WERI-Rb-1 (cell line): ENCODE measurements around the gene MAP6D1.

Experiments used
- DNase-seq: peaks from one replicate; pipeline ENCODE4 v3.0.0-alpha.2; 2020
- H3K27ac ChIP-seq: fragments of 250-450 bp; sonication (Bioruptor Pico); 2 replicates; pipeline ENCODE4 v1.5.1; 2020; ENCODE audit warnings: mild to moderate bottlenecking, moderate library complexity
- H3K27me3 ChIP-seq: fragments of 250-450 bp; sonication (Bioruptor Pico); 2 replicates; pipeline ENCODE4 v1.5.1; 2021; ENCODE audit warnings: mild to moderate bottlenecking, low read depth, moderate library complexity; ENCODE audit not compliant: insufficient read depth, severe bottlenecking
- H3K36me3 ChIP-seq: fragments of 250-450 bp; sonication (Bioruptor Pico); 2 replicates; pipeline ENCODE4 v1.5.1; 2020; ENCODE audit warnings: mild to moderate bottlenecking, moderate library complexity
- H3K4me3 ChIP-seq: 2 replicates; pipeline ENCODE4 v1.5.1; 2011; ENCODE audit warnings: low read depth, mild to moderate bottlenecking, control low read depth, low read length
- H3K9me3 ChIP-seq: fragments of 250-450 bp; sonication (Bioruptor Pico); 2 replicates; pipeline ENCODE4 v1.5.1; 2021; ENCODE audit warnings: mild to moderate bottlenecking, moderate library complexity; ENCODE audit not compliant: severe bottlenecking
- TF ChIP-seq, protein P1 (sequence below): IDR thresholded peaks from 2 replicates; pipeline ENCODE4 v1.5.1; 2011; ENCODE audit warnings: low read depth, mild to moderate bottlenecking, control low read depth, inconsistent platforms, low read length

MAP6D1 gene

DNA sequence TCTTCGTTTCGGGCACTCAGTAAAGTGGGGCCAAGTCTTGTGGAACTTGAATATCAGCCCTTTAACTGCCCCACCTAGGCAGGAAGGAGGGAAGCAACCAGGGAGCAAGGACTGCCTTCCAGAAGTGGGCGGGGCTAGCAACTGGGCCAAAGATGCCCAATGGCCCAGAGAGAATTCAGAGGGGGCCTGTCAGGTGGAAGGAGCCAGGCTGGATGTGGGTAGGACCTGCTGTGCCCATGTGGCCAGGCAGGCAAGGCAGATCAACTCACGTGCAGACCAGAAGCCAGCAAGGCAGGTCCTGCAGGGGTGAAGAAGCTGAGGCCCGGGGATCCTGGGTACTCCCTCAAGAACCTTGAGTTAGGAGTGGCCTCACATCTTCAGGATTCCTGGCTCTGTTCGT is 5.5 kb downstream of the MAP6D1 start:
- TF ChIP-seq, protein P1, sequence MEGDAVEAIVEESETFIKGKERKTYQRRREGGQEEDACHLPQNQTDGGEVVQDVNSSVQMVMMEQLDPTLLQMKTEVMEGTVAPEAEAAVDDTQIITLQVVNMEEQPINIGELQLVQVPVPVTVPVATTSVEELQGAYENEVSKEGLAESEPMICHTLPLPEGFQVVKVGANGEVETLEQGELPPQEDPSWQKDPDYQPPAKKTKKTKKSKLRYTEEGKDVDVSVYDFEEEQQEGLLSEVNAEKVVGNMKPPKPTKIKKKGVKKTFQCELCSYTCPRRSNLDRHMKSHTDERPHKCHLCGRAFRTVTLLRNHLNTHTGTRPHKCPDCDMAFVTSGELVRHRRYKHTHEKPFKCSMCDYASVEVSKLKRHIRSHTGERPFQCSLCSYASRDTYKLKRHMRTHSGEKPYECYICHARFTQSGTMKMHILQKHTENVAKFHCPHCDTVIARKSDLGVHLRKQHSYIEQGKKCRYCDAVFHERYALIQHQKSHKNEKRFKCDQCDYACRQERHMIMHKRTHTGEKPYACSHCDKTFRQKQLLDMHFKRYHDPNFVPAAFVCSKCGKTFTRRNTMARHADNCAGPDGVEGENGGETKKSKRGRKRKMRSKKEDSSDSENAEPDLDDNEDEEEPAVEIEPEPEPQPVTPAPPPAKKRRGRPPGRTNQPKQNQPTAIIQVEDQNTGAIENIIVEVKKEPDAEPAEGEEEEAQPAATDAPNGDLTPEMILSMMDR = no peak
- H3K9me3 ChIP-seq = no peaks in the 10 kb centered on the region
- H3K36me3 ChIP-seq = peaks cover 11% of the 10 kb centered on the region
- H3K27me3 ChIP-seq = no peaks in the 10 kb centered on the region
- DNase-seq = no peak
- no peak overlapping the region for H3K4me3 ChIP-seq
- no peak overlapping the region for H3K27ac ChIP-seq

DNA sequence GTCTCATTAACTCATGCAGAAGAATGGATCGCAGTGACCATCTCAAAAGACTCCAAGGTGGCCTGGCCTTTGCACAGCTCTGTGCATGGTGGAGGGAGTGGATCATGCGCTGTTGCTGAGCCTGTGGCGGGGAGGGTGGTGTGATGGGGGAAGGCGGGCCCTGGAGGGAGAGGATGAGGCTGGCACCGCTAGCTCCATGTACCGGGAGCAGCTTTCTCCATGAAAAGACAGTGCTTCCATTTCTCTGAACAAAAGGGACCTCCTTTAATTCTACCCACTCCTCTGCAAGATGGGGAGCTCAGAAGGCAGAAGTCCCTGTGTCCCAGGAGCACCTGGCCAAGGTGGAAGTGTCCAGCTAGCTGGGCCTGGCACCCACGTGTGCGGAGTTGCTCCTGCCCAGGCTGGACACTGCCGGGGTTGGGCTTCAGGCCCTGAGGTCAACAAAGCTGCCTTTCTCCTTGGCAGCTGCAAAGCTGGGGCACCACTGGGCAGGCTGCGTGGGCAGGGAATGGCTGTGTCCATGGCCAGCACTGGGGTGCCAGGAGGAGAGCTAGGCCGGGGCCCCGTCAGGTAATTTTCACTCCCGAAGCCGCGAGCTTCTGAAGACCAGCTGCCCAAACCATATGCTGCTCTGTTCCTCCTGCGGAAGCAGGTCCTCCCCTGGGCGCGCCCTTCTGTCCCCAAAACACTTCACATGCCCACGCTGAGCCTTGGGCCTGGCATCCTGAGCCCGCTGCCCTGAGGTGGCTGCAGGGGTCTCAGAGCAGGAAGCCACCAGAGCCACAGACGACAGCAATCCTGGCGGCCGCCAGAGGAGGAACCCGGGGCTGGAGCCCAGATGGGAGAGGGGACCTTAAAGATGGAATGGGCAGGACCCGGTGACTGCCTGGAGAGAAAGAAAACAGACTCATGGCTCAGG is 6.4 kb downstream of the MAP6D1 start:
- H3K36me3 ChIP-seq = peaks cover 11% of the 10 kb centered on the region
- H3K9me3 ChIP-seq = no peaks in the 10 kb centered on the region
- TF ChIP-seq, protein P1 = no peak
- H3K27ac ChIP-seq = no peak overlapping the region
- no peaks in the 10 kb centered on the region for H3K27me3 ChIP-seq
- no peak for DNase-seq
- no peak overlapping the region for H3K4me3 ChIP-seq

- H3K4me3 ChIP-seq = no peak overlapping the region
- no peaks in the 10 kb centered on the region for H3K27me3 ChIP-seq
- H3K27ac ChIP-seq = no peak overlapping the region
- TF ChIP-seq, protein P1 = no peak
- peaks cover 11% of the 10 kb centered on the region for H3K36me3 ChIP-seq
- DNase-seq = no peak
- H3K9me3 ChIP-seq = no peaks in the 10 kb centered on the region
Measured at GRCh38 chr3:183818041-183818620, 7.2 kb downstream of the MAP6D1 start.

GRCh38 chr3:183817639-183818038 is 7.7 kb downstream of the MAP6D1 start:
- Histone ChIP-seq H3K9me3 (no peaks in the 10 kb centered on the region), H3K4me3 (no peak overlapping the region), H3K36me3 (peaks cover 13% of the 10 kb centered on the region), H3K27me3 (no peaks in the 10 kb centered on the region), H3K27ac (no peak overlapping the region)
- DNase-seq = no peak
- TF ChIP-seq, protein P1 = no peak

GRCh38 chr3:183816681-183817510 is 8.5 kb downstream of the MAP6D1 start:
- Histone ChIP-seq H3K36me3 (peaks cover 18% of the 10 kb centered on the region), H3K27me3 (no peaks in the 10 kb centered on the region), H3K4me3 (no peak overlapping the region), H3K27ac (no peak overlapping the region), H3K9me3 (no peaks in the 10 kb centered on the region)
- TF ChIP-seq, protein P1 = no peak
- DNase-seq = no peak
